Measurements from ENCODE around the gene SMARCAL1.

DNA sequence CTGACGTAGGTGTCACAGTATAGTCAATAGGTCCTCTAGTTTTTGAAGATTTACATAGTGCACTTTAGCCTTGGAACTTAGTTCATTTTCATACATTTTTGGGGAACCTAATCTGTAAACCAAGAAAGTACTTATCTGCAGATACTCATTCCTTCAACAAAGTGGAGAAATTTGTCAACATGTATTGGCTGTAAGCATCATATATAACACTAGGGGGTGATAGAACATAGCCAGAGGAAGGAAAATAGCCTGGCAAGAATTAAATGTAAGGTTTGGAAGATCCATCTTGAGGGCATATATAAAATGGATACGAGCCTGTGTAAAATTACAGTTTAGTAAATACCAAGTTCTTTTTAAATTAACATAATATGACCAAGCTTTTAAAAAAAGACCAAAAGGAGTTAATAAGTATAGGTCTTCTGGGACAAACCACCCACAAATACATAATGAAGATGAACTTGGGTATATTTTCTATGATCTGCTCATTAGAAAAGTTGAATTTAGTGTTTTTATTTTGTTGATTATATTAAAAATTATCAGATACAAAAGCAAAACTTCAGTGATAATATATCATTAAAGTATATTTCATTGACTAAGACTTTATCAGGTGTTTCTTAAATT, 104.6 kb downstream of the SMARCAL1 start:
- TF ChIP-seq RFX5 (IDR thresholded peaks at IDR 0.05; ENCODE audit: low read depth, low read length) (no peak), BRCA1 (CRISPR knock-in tag; IDR thresholded peaks at IDR 0.05) (no peak), ESRRA (CRISPR knock-in tag; IDR thresholded peaks at IDR 0.05; ENCODE audit: low read depth) (no peak), ZNF510 (CRISPR knock-in tag; IDR thresholded peaks at IDR 0.05; ENCODE audit: low read depth) (no peak), SP140L (CRISPR knock-in tag; IDR thresholded peaks at IDR 0.05; ENCODE audit: borderline replicate concordance) (0 out of 2 replicates have a peak, but pooled peaks have one; percentile 67), ZMYM3 (CRISPR knock-in tag; IDR thresholded peaks at IDR 0.05) (no peak), NFYB (CRISPR knock-in tag; IDR thresholded peaks at IDR 0.05) (no peak), SMAD1 (CRISPR knock-in tag; IDR thresholded peaks at IDR 0.05; ENCODE audit: borderline replicate concordance, low read depth) (no peak), CHD4 (IDR thresholded peaks at IDR 0.05; ENCODE audit: borderline replicate concordance, low read length) (no peak), FOSL2 (CRISPR knock-in tag; IDR thresholded peaks at IDR 0.05) (no peak)
